ENCODE measurements around the gene CIT. TPM values are rescaled to one million over a fixed set of nuclear protein-coding genes. Genes with fewer than 3 reads are reported as not detected.

Gene CIT
- total RNA-seq, 4 donors from 2014 or later = 6.1 to 20.3 (median 10.0) TPM

DNA sequence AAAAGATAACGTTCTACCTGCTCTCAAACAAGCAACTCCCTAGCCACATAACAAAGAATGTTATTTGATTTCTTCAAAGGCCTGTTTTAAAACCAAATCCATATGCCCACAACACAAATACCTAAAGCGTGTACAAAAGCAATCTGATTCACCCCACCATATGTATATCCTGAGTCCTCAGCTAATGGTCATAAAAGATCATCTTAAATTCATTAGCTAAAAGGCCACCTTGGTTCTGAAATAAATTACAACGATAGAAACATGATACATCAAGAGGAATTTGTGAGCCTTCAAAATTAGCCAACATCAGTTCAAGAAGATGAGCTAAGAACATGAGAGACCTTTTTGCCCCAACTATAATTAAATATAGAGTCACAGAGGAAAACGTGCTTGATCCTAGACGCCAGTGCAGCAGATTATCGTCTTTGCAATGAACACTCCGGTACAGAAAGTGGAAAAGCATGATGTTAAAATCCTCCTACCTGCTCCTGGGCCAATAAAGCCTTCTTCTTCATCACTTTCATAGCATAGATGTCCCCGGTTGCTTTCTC is 20.0 kb downstream of the CIT start:
- TF ChIP-seq POLR2AphosphoS5 (IDR thresholded peaks at IDR 0.05) = no peak
- TF ChIP-seq CTCF (IDR thresholded peaks at IDR 0.05) = no peak
- TF ChIP-seq POLR2A (IDR thresholded peaks at IDR 0.05) = no peak
- TF ChIP-seq EP300 (IDR thresholded peaks at IDR 0.05) = no peak
- Histone ChIP-seq H3K27me3 (no peaks in the 10 kb centered on the region), H3K4me3 (no peak overlapping the region), H3K27ac (no peak overlapping the region), H3K4me1 (no peaks in the 10 kb centered on the region), H3K9me3 (no peaks in the 10 kb centered on the region), H3K36me3 (no peaks in the 10 kb centered on the region)
- no peak for DNase-seq (ENCODE audit: low spot score in 2 of 2)
- WGBS = 80% methylated on average over 8 of the region's 8 CpGs

DNA sequence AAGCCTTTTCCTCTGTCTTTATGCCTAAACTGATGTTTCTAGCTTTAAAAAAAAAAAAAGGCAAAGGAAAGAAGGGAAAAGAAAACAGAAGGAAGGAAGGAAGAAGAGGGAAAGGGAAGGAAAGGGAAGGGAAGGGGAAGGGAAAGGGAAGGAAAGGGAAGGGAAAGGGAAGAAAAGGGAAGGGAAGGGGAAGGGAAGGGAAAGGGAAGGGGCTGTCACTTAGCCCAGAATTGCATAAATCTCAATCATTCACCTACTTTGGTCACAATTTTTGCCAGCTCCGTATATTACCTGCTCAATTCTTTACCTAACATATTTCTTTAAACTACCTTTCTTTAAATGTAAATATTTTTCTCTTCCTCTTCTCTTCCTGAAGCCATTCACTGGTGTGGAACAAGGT is 26.8 kb downstream of the CIT start:
- Histone ChIP-seq H3K27ac (no peak overlapping the region), H3K36me3 (no peaks in the 10 kb centered on the region), H3K9me3 (no peaks in the 10 kb centered on the region), H3K4me1 (no peaks in the 10 kb centered on the region), H3K4me3 (no peak overlapping the region), H3K27me3 (no peaks in the 10 kb centered on the region)
- WGBS = 90% methylated on average over 1 of the region's 1 CpG
- TF ChIP-seq POLR2AphosphoS5 (IDR thresholded peaks at IDR 0.05) = no peak
- no peak for TF ChIP-seq POLR2A (IDR thresholded peaks at IDR 0.05)
- no peak for DNase-seq (ENCODE audit: low spot score in 2 of 2)

GRCh38 chr12:119843100-119843499 is 34.0 kb downstream of the CIT start:
- H3K4me1 ChIP-seq = no peaks in the 10 kb centered on the region
- H3K27ac ChIP-seq = no peak overlapping the region
- no peaks in the 10 kb centered on the region for H3K36me3 ChIP-seq
- no peak for DNase-seq (ENCODE audit: low spot score in 2 of 2)
- 54% methylated on average over 2 of the region's 2 CpGs for WGBS
- TF ChIP-seq CTCF (IDR thresholded peaks at IDR 0.05) = no peak
- TF ChIP-seq POLR2A (IDR thresholded peaks at IDR 0.05) = no peak
- no peak for TF ChIP-seq EP300 (IDR thresholded peaks at IDR 0.05)
- TF ChIP-seq POLR2AphosphoS5 (IDR thresholded peaks at IDR 0.05) = no peak
- H3K9me3 ChIP-seq = peaks cover 9% of the 10 kb centered on the region
- no peak overlapping the region for H3K4me3 ChIP-seq
- no peaks in the 10 kb centered on the region for H3K27me3 ChIP-seq

GRCh38 chr12:119842380-119842779 is 34.7 kb downstream of the CIT start:
- DNase-seq (ENCODE audit: low spot score in 2 of 2) = no peak

DNA sequence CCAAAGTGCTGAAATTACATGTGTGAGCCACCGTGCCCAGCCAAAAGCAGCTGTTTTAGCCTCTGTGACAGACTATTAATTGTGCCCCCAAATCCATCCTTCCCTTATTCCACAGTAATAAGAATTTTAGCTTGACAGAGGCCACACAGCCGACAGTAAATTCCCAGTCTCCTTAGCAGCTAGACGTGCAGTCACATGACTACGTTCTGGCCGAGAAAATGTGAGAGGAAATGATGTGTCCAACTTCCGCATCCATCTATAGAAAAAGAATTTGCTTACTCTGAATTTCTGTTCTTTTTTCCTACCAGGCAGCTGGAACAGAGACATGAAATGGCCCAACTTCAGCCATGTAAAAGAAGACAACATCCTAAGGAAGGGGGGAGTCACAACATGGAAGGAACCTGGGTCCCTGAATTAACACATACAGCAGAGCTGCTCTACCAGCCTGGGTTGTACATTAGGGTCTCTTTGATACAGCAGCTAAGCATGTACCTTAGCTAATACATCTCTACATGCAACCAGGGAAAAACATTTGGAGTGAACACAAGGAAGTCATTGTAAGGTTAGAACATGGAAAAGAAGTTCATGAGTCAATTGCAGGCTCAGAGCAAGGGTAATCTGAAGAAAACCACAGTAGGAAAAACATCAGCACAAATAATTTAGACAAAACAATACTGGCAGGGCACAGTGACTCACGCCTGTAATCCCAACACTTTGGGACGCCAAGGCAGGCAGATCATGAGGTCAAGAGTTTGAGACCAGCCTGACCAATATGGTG is 35.5 kb downstream of the CIT start:
- Histone ChIP-seq H3K4me3 (no peak overlapping the region), H3K27me3 (no peaks in the 10 kb centered on the region), H3K36me3 (no peaks in the 10 kb centered on the region), H3K9me3 (peaks cover 9% of the 10 kb centered on the region), H3K27ac (no peak overlapping the region), H3K4me1 (no peaks in the 10 kb centered on the region)
- DNase-seq (ENCODE audit: low spot score in 2 of 2) = no peak
- TF ChIP-seq EP300 (IDR thresholded peaks at IDR 0.05) (no peak), POLR2AphosphoS5 (IDR thresholded peaks at IDR 0.05) (no peak), POLR2A (IDR thresholded peaks at IDR 0.05) (no peak), CTCF (IDR thresholded peaks at IDR 0.05) (no peak)
- 90% methylated on average over 8 of the region's 8 CpGs for WGBS

More at GRCh38 chr12:119842380-119842779, 34.7 kb downstream of the CIT start:
- Histone ChIP-seq H3K4me3 (no peak overlapping the region), H3K9me3 (peaks cover 9% of the 10 kb centered on the region), H3K27ac (no peak overlapping the region), H3K36me3 (no peaks in the 10 kb centered on the region), H3K4me1 (no peaks in the 10 kb centered on the region), H3K27me3 (no peaks in the 10 kb centered on the region)
- no peak for TF ChIP-seq CTCF (IDR thresholded peaks at IDR 0.05)
- no peak for TF ChIP-seq POLR2A (IDR thresholded peaks at IDR 0.05)
- TF ChIP-seq EP300 (IDR thresholded peaks at IDR 0.05) = no peak
- no peak for TF ChIP-seq POLR2AphosphoS5 (IDR thresholded peaks at IDR 0.05)
- WGBS = 77% methylated on average over 1 of the region's 1 CpG

Measured in suprapubic skin (tissue), 4 donors.